Fibroblast of lung (primary cell): Measurements from ENCODE around the gene WNT10A. TPM values are rescaled to one million over a fixed set of nuclear protein-coding genes. Genes with fewer than 3 reads are reported as not detected.

ENCODE experiments used
- DNase-seq, 2 donors: peaks; one replicate each; pipeline versions ENCODE4 v3.0.0 to v3.0.0-alpha.2; 2010; ENCODE audit warnings: low read depth in 2 of 2
- H2AFZ ChIP-seq: 2 replicates; pipeline ENCODE4 v1.5.1; 2012; ENCODE audit warnings: low read length, control low read depth, inconsistent platforms
- H3K27ac ChIP-seq: 2 replicates; pipeline ENCODE4 v1.5.1; 2011; ENCODE audit warnings: low read length, control low read depth; ENCODE audit not compliant: insufficient read depth
- H3K27me3 ChIP-seq: 2 replicates; pipeline ENCODE4 v1.5.1; 2011; ENCODE audit warnings: mild to moderate bottlenecking, low read length; ENCODE audit not compliant: control insufficient read depth, insufficient read depth
- H3K36me3 ChIP-seq: 2 replicates; pipeline ENCODE4 v1.5.1; 2011; ENCODE audit warnings: low read length; ENCODE audit not compliant: control insufficient read depth, insufficient read depth
- H3K4me1 ChIP-seq: 2 replicates; pipeline ENCODE4 v1.5.1; 2011; ENCODE audit warnings: low read length; ENCODE audit not compliant: control insufficient read depth, insufficient read depth; ENCODE audit errors: extremely low read depth
- H3K4me2 ChIP-seq: 2 replicates; pipeline ENCODE4 v1.5.1; 2011; ENCODE audit warnings: low read length, control low read depth; ENCODE audit not compliant: insufficient read depth; ENCODE audit errors: extremely low read depth
- H3K4me3 ChIP-seq, 4 experiments: fragments of 200-600 bp in 1 of 4; sonication (generic) in 1 of 4; replicated peaks in 1 of 4; 2 replicates each; pipeline ENCODE4 v1.5.1; 2011 to 2016; ENCODE audit warnings: low read length in 4 of 4, low read depth in 3 of 4, mild to moderate bottlenecking in 3 of 4, control low read depth in 2 of 4, inconsistent platforms in 1 of 4, mixed read lengths in 1 of 4; ENCODE audit not compliant: insufficient read depth in 1 of 4; ENCODE audit errors: control extremely low read depth in 1 of 4
- H3K79me2 ChIP-seq: 2 replicates; pipeline ENCODE4 v1.5.1; 2012; ENCODE audit warnings: mild to moderate bottlenecking, low read length, inconsistent platforms; ENCODE audit not compliant: control insufficient read depth, insufficient read depth
- H3K9ac ChIP-seq: 2 replicates; pipeline ENCODE4 v1.5.1; 2011; ENCODE audit warnings: mild to moderate bottlenecking, low read length, control low read depth; ENCODE audit not compliant: insufficient read depth
- H3K9me3 ChIP-seq: 2 replicates; pipeline ENCODE4 v1.5.1; 2012; ENCODE audit warnings: low read depth, low read length; ENCODE audit not compliant: control insufficient read depth, insufficient read depth
- H4K20me1 ChIP-seq: 2 replicates; pipeline ENCODE4 v1.5.1; 2011; ENCODE audit warnings: low read length; ENCODE audit not compliant: control insufficient read depth, insufficient read depth; ENCODE audit errors: extremely low read depth
- EZH2 ChIP-seq: IDR thresholded peaks from 2 replicates; pipeline ENCODE4 v1.5.1; 2012; ENCODE audit warnings: low read length, control low read depth, mild to moderate bottlenecking; ENCODE audit errors: missing control alignments
- polyA plus RNA-seq, 2 donors: library from polyadenylated mRNA; depleted of rRNA in 1 of 2; stranded (reverse) in 1 of 2; unstranded in 1 of 2; fragments of >200 nt; gene quantifications; 2 replicates each; pipeline ENCODE4 v1.2.1, GENCODE V29; 2011 to 2012; ENCODE audit warnings: missing spikeins in 1 of 2
- total RNA-seq: library from RNA; depleted of rRNA; stranded (reverse); fragments of >200 nt; gene quantifications from 2 replicates; pipeline ENCODE4 v1.2.1, GENCODE V29; 2014
- TF ChIP-seq, protein P1 (sequence below), 2 donors: IDR thresholded peaks in 1 of 2; conservative IDR thresholded peaks in 1 of 2; 1 replicate in 1 of 2; 2 replicates in 1 of 2; pipeline ENCODE4 v1.5.1; 2011 to 2012; ENCODE audit warnings: low read length in 2 of 2, control low read depth in 1 of 2, inconsistent platforms in 1 of 2, low read depth in 1 of 2, mild to moderate bottlenecking in 1 of 2

Gene WNT10A
- total and polyA plus RNA-seq, 2 donors (not counting 1 experiment from before 2014, with no cell fraction given), result not detected

DNA sequence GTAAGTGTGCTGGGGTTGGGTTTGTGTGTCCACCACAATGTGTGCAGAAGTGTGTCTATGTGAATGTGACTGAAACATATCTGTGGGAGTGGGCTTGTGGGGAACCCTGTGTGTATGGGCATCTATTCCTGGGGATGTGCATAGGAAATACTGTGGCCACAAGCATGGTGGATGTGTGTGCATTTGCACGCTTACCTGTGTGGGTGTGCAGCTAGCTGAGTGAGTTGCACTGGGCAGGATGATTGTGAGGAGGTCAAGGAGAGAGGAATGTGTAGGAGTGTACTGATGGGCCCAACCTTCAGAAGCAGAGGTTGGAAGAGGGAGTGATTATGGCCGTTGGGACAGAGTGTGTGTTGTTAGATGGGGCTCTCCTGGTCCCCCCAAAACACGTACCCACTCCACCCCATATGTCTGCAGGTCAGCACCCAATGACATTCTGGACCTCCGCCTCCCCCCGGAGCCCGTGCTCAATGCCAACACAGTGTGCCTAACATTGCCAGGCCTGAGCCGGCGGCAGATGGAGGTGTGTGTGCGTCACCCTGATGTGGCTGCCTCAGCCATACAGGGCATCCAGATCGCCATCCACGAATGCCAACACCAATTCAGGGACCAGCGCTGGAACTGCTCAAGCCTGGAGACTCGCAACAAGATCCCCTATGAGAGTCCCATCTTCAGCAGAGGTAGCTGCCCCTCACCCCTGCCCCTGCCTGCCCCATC, 1.2 kb downstream of the WNT10A start:
- TF ChIP-seq, protein P1, sequence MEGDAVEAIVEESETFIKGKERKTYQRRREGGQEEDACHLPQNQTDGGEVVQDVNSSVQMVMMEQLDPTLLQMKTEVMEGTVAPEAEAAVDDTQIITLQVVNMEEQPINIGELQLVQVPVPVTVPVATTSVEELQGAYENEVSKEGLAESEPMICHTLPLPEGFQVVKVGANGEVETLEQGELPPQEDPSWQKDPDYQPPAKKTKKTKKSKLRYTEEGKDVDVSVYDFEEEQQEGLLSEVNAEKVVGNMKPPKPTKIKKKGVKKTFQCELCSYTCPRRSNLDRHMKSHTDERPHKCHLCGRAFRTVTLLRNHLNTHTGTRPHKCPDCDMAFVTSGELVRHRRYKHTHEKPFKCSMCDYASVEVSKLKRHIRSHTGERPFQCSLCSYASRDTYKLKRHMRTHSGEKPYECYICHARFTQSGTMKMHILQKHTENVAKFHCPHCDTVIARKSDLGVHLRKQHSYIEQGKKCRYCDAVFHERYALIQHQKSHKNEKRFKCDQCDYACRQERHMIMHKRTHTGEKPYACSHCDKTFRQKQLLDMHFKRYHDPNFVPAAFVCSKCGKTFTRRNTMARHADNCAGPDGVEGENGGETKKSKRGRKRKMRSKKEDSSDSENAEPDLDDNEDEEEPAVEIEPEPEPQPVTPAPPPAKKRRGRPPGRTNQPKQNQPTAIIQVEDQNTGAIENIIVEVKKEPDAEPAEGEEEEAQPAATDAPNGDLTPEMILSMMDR (conservative IDR thresholded peaks at IDR 0.05 in 1 of 2, IDR thresholded peaks at IDR 0.05 in 1 of 2; ENCODE audit: low read depth in 1 of 2, low read length in 2 of 2), result no peak
- no peak for TF ChIP-seq EZH2
- Histone ChIP-seq H3K27me3 (peaks cover 57% of the 10 kb centered on the region), H3K9ac (no peak overlapping the region), H4K20me1 (no peaks in the 10 kb centered on the region), H3K4me3 (no peak overlapping the region), H3K9me3 (no peaks in the 10 kb centered on the region), H3K27ac (no peak overlapping the region), H3K36me3 (no peaks in the 10 kb centered on the region), H2AFZ (no peak overlapping the region), H3K4me1 (no peaks in the 10 kb centered on the region), H3K4me2 (no peak overlapping the region), H3K79me2 (no peaks in the 10 kb centered on the region)
- no peak for DNase-seq

DNA sequence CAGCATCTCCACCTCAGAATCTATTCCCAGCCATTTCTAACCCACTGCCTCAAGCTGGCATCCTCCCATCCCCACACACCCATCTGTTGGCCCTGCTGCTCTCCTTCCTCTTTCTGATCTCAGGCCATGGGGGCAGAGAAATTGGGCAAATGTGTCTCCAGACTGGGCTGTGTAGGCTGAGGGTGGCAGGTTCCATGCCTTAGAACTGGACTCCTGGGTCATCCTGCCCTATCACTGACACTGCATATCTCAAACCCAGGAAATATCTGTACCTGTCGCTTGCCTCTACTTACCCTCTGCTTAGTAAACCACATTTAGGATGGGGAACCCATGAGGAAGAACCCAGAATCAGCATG, 1.8 kb downstream of the WNT10A start:
- no peaks in the 10 kb centered on the region for H3K36me3 ChIP-seq
- H3K9ac ChIP-seq, result no peak overlapping the region
- no peak overlapping the region for H3K27ac ChIP-seq
- no peaks in the 10 kb centered on the region for H3K79me2 ChIP-seq
- H3K4me2 ChIP-seq, result no peak overlapping the region
- TF ChIP-seq, protein P1 (conservative IDR thresholded peaks at IDR 0.05 in 1 of 2, IDR thresholded peaks at IDR 0.05 in 1 of 2; ENCODE audit: low read depth in 1 of 2, low read length in 2 of 2), result no peak
- no peak for TF ChIP-seq EZH2
- no peak for DNase-seq
- no peak overlapping the region for H2AFZ ChIP-seq
- no peaks in the 10 kb centered on the region for H3K4me1 ChIP-seq
- H4K20me1 ChIP-seq, result no peaks in the 10 kb centered on the region
- H3K9me3 ChIP-seq, result no peaks in the 10 kb centered on the region
- no peak overlapping the region for H3K4me3 ChIP-seq
- peaks cover 54% of the 10 kb centered on the region for H3K27me3 ChIP-seq

DNA sequence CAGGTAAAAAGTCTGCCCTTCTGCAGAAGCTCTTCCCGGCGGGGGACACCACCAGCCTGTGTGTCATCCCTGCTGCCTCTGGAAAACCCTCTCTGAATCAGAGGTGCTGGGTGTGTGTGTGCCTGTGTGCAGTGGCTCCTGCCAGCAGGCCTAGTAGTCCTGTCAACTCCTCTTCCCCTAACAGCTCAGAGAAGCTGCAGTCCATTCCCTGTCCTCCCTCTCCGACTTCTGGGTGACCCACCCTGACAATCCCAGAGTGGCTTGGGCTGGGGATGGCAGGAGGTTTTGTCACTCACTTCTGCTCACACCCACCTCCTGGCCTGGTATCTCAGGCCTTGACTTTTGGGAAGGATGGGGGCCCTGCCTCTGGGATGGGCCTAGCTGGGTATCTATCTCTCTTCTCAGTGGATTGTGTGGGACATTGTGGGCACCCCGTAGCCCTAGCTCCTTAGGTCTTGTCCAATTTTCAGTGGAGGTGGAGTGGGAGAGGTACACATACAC, 2.3 kb downstream of the WNT10A start:
- H3K27ac ChIP-seq, result no peak overlapping the region
- H3K4me2 ChIP-seq, result no peak overlapping the region
- no peak overlapping the region for H3K4me3 ChIP-seq
- H3K4me1 ChIP-seq, result no peaks in the 10 kb centered on the region
- no peaks in the 10 kb centered on the region for H4K20me1 ChIP-seq
- no peaks in the 10 kb centered on the region for H3K79me2 ChIP-seq
- peak; percentile 84 for TF ChIP-seq EZH2
- TF ChIP-seq, protein P1 (conservative IDR thresholded peaks at IDR 0.05 in 1 of 2, IDR thresholded peaks at IDR 0.05 in 1 of 2; ENCODE audit: low read depth in 1 of 2, low read length in 2 of 2), result no peak
- H3K27me3 ChIP-seq, result peaks cover 54% of the 10 kb centered on the region
- H3K9me3 ChIP-seq, result no peaks in the 10 kb centered on the region
- H3K9ac ChIP-seq, result no peak overlapping the region
- H3K36me3 ChIP-seq, result no peaks in the 10 kb centered on the region
- H2AFZ ChIP-seq, result no peak overlapping the region
- DNase-seq, result no peak
